Stimulated activated CD4-positive, alpha-beta T cell treated with anti-CD3 and anti-CD28 coated beads, Interleukin-12 subunit alpha, Interleukin-12 subunit beta, amount 100 ng/mL, for 48 hours (primary cell): ENCODE data around the gene PARD3.

ENCODE experiments used
- DNase-seq, 3 donors: peaks; one replicate each; pipeline ENCODE4 v3.0.0-alpha.2; 2020; ENCODE audit warnings: low read depth in 2 of 3, low spot score in 1 of 3

PARD3 gene

DNA sequence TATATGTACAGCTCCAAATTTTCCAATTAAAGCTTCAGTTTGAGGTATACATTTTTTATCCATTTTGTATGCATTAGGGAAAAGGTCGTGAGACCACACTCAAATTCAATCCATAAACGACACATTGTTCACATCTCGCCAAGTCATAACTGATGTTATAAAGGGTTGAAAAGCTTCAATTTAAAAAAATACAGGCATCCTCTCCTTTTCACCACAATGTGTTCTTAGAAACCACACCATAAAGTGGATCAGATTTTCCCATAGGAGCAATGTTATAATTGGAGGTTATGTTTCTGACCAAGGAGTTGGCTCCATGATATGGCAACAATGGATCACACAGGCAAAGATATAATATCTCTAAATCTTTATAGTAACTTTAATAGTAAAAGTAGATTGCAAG, 663.6 kb downstream of the PARD3 start:
- no peak for DNase-seq

GRCh38 chr10:34150103-34150502, 665.0 kb downstream of the PARD3 start:
- DNase-seq: no peak

GRCh38 chr10:34148305-34148657, 666.8 kb downstream of the PARD3 start:
- no peak for DNase-seq

DNA sequence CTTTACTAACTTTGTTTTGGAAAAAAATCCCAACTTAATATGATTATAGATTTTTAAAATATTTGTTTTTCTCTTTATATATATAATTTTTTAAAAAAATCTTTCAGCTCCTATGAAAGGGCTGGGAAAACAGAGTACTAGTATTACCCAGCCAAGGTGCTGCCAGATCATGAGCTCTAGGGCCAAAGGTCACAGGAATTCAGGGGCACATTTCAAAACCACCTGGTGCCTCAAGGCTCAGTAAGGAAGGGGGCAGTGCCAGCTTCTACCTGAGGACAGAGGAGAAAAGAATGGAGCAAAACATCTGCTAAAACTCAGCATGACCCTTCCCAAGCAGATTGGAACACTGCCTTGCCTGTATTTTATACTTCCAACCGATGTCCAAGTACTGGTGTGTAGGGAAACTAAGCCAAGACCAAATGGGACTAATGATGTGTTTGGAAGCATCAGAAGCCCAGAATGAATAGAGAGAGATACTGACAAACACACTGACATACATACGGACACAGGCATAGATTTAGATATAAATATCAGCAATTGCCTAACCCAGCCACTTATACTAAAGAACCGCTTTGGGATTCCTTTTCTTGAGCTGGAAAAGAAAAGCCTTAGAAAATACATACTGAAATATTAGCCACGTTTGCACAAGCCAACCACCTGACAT, 667.3 kb downstream of the PARD3 start:
- DNase-seq: no peak

GRCh38 chr10:34145715-34146114, 669.4 kb downstream of the PARD3 start:
- no peak for DNase-seq

GRCh38 chr10:34143466-34143865, 671.6 kb downstream of the PARD3 start:
- DNase-seq: no peak

- no peak for DNase-seq
These were observed 673.9 kb downstream of the PARD3 start for GRCh38 chr10:34141032-34141680.

GRCh38 chr10:34139559-34139958, 675.5 kb downstream of the PARD3 start:
- no peak for DNase-seq

- DNase-seq: no peak
These were observed 677.1 kb downstream of the PARD3 start for GRCh38 chr10:34137955-34138354.

- DNase-seq: no peak
These were observed 677.9 kb downstream of the PARD3 start for GRCh38 chr10:34137201-34137600.

DNA sequence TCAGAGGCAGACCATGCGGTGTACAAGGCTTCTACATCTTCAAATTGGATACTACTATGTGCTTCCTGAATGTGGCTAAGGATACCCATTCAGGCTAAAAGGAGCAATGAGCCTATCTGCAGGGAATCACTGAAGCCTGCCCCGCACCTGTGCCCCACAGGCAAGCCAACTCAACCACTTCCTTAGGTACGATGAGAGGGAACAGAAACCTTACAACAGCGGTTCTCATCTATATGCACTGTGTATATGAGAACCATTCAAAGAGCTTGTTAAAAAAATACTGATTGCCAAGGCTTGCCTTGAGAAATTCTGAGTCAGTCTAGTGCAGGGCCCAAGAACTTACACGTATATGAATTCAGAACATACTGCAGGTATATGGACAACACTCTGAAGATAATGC, 679.6 kb downstream of the PARD3 start:
- DNase-seq: no peak

- DNase-seq: no peak
These were observed 680.5 kb downstream of the PARD3 start for GRCh38 chr10:34134602-34135001.

- no peak for DNase-seq
These were observed 681.7 kb downstream of the PARD3 start for GRCh38 chr10:34133406-34133805.

DNA sequence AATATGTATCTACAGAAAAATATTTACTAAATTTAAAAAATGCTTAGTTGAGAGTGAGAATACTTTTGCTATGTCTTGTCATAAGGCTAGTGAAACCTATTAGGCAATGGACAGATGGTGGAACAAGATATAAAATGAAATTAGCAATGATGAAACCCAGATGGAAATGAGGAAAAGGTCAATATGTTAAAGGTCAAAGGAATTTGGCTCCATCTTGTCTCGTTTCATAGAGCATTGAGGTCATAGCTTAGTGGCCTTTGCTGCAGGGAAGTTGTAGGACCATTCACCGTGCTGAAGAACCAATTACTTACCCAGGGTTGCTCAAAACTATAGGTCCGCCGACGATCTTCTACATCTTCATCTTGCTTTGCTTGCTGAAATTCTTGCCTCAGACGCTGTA, 683.9 kb downstream of the PARD3 start:
- DNase-seq: no peak

DNA sequence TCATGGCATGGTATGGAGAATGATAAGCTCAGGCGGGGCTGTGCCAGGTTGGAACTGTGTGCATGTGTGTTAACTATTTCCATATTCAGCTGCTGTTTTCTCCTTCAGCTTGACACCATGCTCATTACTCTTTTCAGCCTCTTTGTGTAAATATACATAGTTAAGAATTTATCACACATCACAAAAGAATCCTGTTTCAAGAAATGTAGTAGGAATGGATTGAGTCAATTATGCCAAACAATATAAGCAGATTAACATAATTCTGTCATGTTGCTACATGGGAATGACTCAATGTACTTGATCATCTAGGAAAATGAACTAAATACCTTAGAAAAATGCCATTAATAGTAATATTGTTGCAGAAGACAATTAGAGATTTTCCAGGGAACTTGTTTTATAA, 687.4 kb downstream of the PARD3 start:
- DNase-seq: no peak

GRCh38 chr10:34126371-34127151, 688.5 kb downstream of the PARD3 start:
- DNase-seq: no peak

DNA sequence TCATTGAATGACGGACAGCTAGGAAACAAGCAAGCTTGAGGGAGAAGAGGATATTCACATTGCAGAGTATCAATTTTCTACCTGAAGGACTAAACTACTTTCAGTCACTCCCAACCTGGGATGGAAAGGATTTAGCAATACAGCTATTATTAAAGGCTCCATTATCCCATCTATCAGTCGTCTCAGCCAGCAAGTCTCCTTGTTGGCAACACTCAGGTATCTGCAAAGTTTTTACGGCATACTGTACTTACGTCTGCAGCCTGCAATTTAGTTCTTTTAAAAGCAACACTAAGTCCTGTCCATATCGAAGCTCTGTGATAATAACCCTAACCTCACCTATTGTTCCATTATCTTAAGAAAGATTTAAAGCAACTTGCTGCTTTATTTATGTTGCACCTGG, 689.4 kb downstream of the PARD3 start:
- DNase-seq: no peak

DNA sequence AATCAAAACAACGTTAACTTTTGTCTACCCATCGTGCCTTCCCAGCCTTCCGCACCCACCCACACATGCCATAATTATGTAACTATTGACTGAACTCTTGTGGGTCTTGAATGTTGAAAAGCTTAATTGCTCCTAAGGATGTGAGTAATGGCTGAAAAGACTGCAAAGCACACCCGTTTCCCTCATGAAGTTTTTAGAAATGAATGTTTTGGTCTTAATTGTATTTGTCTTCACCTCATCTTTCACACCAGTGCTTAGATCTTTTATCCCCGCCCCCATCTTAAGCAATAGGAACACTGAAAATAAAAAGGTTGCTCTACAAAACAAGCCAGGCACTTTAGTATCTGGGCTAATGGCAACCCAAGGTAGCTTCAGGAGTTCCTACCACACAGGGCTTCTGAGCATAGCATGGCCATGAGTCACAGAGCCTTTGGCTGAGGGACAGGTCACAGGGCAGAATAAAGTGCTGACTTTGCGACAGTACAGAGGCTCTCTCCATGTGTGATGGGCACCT, 690.5 kb downstream of the PARD3 start:
- DNase-seq: no peak

- peak in 1 of 3 donors; percentile 17 for DNase-seq
These were observed 693.1 kb downstream of the PARD3 start for GRCh38 chr10:34121781-34122622.

GRCh38 chr10:34121125-34121753, 693.9 kb downstream of the PARD3 start:
- no peak for DNase-seq

GRCh38 chr10:34119456-34119855, 695.6 kb downstream of the PARD3 start:
- no peak for DNase-seq
